Neural cell (in vitro differentiated cells): ENCODE measurements around the gene GBE1. TPM values are rescaled to one million over a fixed set of nuclear protein-coding genes. Genes with fewer than 3 reads are reported as not detected.

Experiments
- H2AFZ ChIP-seq: fragments of 200-600, 300-800 bp; sonication (generic), shearing (Covaris generic); 2 replicates; pipeline ENCODE4 v1.6.0; 2014; ENCODE audit warnings: low read depth, mild to moderate bottlenecking, antibody characterized with exemption, low read length, moderate library complexity
- H3F3A ChIP-seq: fragments of 200-600 bp; shearing (Covaris generic); 2 replicates; pipeline ENCODE4 v1.6.1; 2016; ENCODE audit warnings: mild to moderate bottlenecking, moderate library complexity, mixed read lengths, antibody characterized with exemption, low read length; ENCODE audit not compliant: insufficient read depth, poor library complexity, severe bottlenecking
- H3K27ac ChIP-seq: fragments of 200-600, 300-800 bp; sonication (generic), shearing (Covaris generic); 2 replicates; pipeline ENCODE4 v1.5.1; 2014; ENCODE audit warnings: mild to moderate bottlenecking, low read length, moderate library complexity
- H3K27me3 ChIP-seq: fragments of 300-800, 200-600 bp; sonication (generic), shearing (Covaris generic); 2 replicates; pipeline ENCODE4 v1.6.0; 2014; ENCODE audit warnings: mild to moderate bottlenecking, low read depth, low read length, moderate library complexity; ENCODE audit not compliant: insufficient read depth
- H3K36me3 ChIP-seq: fragments of 300-800, 200-600 bp; sonication (generic), shearing (Covaris generic); 2 replicates; pipeline ENCODE4 v1.5.1; 2014; ENCODE audit warnings: mild to moderate bottlenecking, antibody characterized with exemption, low read length, moderate library complexity; ENCODE audit not compliant: insufficient read depth
- H3K4me2 ChIP-seq: fragments of 300-800, 200-600 bp; sonication (generic), shearing (Covaris generic); 2 replicates; pipeline ENCODE4 v1.6.0; 2014; ENCODE audit warnings: mild to moderate bottlenecking, low read length
- H3K4me3 ChIP-seq: fragments of 300-800, 200-600 bp; sonication (generic), shearing (Covaris generic); 2 replicates; pipeline ENCODE4 v1.5.1; 2014; ENCODE audit warnings: mild to moderate bottlenecking, low read length, moderate library complexity
- H3K79me2 ChIP-seq: fragments of 200-600 bp; shearing (Covaris generic); replicated peaks from 2 replicates; pipeline ENCODE4 v1.6.0; 2014; ENCODE audit warnings: mild to moderate bottlenecking, low read length, moderate library complexity; ENCODE audit not compliant: insufficient read depth
- H3K9ac ChIP-seq: fragments of 300-800, 200-600 bp; sonication (generic), shearing (Covaris generic); 2 replicates; pipeline ENCODE4 v1.6.1; 2016; ENCODE audit warnings: mild to moderate bottlenecking, low read length, mixed read lengths
- H3K9me2 ChIP-seq: fragments of 200-600 bp; shearing (Covaris generic); 2 replicates; pipeline ENCODE4 v1.6.1; 2016; ENCODE audit warnings: mild to moderate bottlenecking, low read length, mixed read lengths; ENCODE audit not compliant: insufficient read depth
- H3K9me3 ChIP-seq: fragments of 200-600, 300-800 bp; sonication (generic), shearing (Covaris generic); 2 replicates; pipeline ENCODE4 v1.6.1; 2016; ENCODE audit warnings: mild to moderate bottlenecking, mixed run types, low read length, moderate library complexity, mixed read lengths
- H4K20me1 ChIP-seq: fragments of 200-600 bp; shearing (Covaris generic); 2 replicates; pipeline ENCODE4 v1.6.1; 2016; ENCODE audit warnings: mild to moderate bottlenecking, mixed run types; ENCODE audit not compliant: insufficient read depth
- CTCF ChIP-seq: fragments of 450-650 bp; IDR thresholded peaks from 2 replicates; pipeline ENCODE4 v1.5.1; 2014; ENCODE audit warnings: antibody characterized with exemption, mild to moderate bottlenecking, moderate library complexity; ENCODE audit not compliant: poor library complexity, severe bottlenecking
- EP300 ChIP-seq: fragments of 450-650 bp; conservative IDR thresholded peaks from 2 replicates; pipeline ENCODE4 v1.6.1; 2014; ENCODE audit warnings: antibody characterized with exemption, mild to moderate bottlenecking, moderate library complexity; ENCODE audit not compliant: poor library complexity, severe bottlenecking
- EZH2 ChIP-seq: fragments of 200-600, 300-800 bp; shearing (Covaris generic), sonication (generic); IDR thresholded peaks from 2 replicates; pipeline ENCODE4 v1.6.1; 2014; ENCODE audit warnings: antibody characterized with exemption, low read length, borderline replicate concordance, mild to moderate bottlenecking; ENCODE audit not compliant: insufficient read depth, poor library complexity, severe bottlenecking
- MXI1 ChIP-seq: fragments of 450-650 bp; conservative IDR thresholded peaks from 2 replicates; pipeline ENCODE4 v1.6.1; 2014; ENCODE audit warnings: antibody characterized with exemption, mild to moderate bottlenecking; ENCODE audit not compliant: poor library complexity, severe bottlenecking
- POLR2AphosphoS5 ChIP-seq: IDR thresholded peaks from 2 replicates; pipeline ENCODE4 v1.6.1; 2012
- RAD21 ChIP-seq: fragments of 450-650 bp; conservative IDR thresholded peaks from 2 replicates; pipeline ENCODE4 v1.6.1; 2014; ENCODE audit warnings: antibody characterized with exemption, mild to moderate bottlenecking, moderate library complexity
- REST ChIP-seq: IDR thresholded peaks from 2 replicates; pipeline ENCODE4 v1.6.1; 2012; ENCODE audit warnings: borderline replicate concordance
- SMC3 ChIP-seq: fragments of 450-650 bp; conservative IDR thresholded peaks from 2 replicates; pipeline ENCODE4 v1.6.1; 2014; ENCODE audit warnings: antibody characterized with exemption, mild to moderate bottlenecking, moderate library complexity; ENCODE audit not compliant: poor library complexity
- TAF1 ChIP-seq: IDR thresholded peaks from 2 replicates; pipeline ENCODE4 v1.6.1; 2012; ENCODE audit warnings: low read depth
- polyA plus RNA-seq: library from polyadenylated mRNA; depleted of rRNA; stranded (reverse); fragments of >200 nt; gene quantifications from 2 replicates; pipeline ENCODE4 v1.2.3, GENCODE V29; 2014

GBE1 gene
- polyA plus RNA-seq, 1 donor from 2014 or later: 2.4 TPM

- H2AFZ ChIP-seq: no peak overlapping the region
- H3K9me3 ChIP-seq: no peaks in the 10 kb centered on the region
- TF ChIP-seq RAD21 (no peak), CTCF (no peak), MXI1 (no peak), REST (no peak), EZH2 (no peak), TAF1 (no peak), SMC3 (no peak)
Observed at GRCh38 chr3:81513591-81513990, 247.9 kb downstream of the GBE1 start.

GRCh38 chr3:81503026-81503425 is 258.4 kb downstream of the GBE1 start:
- Histone ChIP-seq H3K79me2 (no peaks in the 10 kb centered on the region), H3K4me2 (no peak overlapping the region), H4K20me1 (no peaks in the 10 kb centered on the region), H3K9me2 (no peaks in the 10 kb centered on the region), H3K9ac (no peak overlapping the region), H2AFZ (no peak overlapping the region), H3K4me3 (no peak overlapping the region), H3K27me3 (no peaks in the 10 kb centered on the region), H3K9me3 (no peaks in the 10 kb centered on the region), H3K36me3 (no peaks in the 10 kb centered on the region), H3K27ac (no peak overlapping the region), H3F3A (no peaks in the 10 kb centered on the region)
- TF ChIP-seq REST: no peak
- TF ChIP-seq TAF1: no peak
- no peak for TF ChIP-seq EP300
- TF ChIP-seq MXI1: no peak
- no peak for TF ChIP-seq CTCF
- TF ChIP-seq POLR2AphosphoS5: no peak
- TF ChIP-seq RAD21: no peak
- no peak for TF ChIP-seq EZH2
- TF ChIP-seq SMC3: no peak

More at GRCh38 chr3:81513591-81513990, 247.9 kb downstream of the GBE1 start:
- Histone ChIP-seq H3K4me2 (no peak overlapping the region), H3K27me3 (no peaks in the 10 kb centered on the region), H3K27ac (no peak overlapping the region), H3K9ac (no peak overlapping the region), H3K79me2 (no peaks in the 10 kb centered on the region), H4K20me1 (no peaks in the 10 kb centered on the region), H3K36me3 (no peaks in the 10 kb centered on the region), H3K9me2 (no peaks in the 10 kb centered on the region), H3K4me3 (no peak overlapping the region), H3F3A (no peaks in the 10 kb centered on the region)
